Stimulated activated memory B cell treated with anti-CD40 and anti-IgM and Interleukin-4, amounts not matched to agents 10 μg/mL and 1 μg/mL and 100 μg/mL, for 72 hours (primary cell): ENCODE measurements around the gene ANKZF1.

Source experiments
- ATAC-seq: fragments of 150-1000 bp; cut with Tn5 transposase; 2 replicates; pipeline ENCODE4 v1.10.0; 2021
- H3K27ac Mint-ChIP-seq: one replicate; pipeline ENCODE4 v1.8.0; 2022; ENCODE audit warnings: mild to moderate bottlenecking, mixed read lengths
- H3K27me3 Mint-ChIP-seq: one replicate; pipeline ENCODE4 v1.8.0; 2022; ENCODE audit warnings: mixed read lengths
- H3K36me3 Mint-ChIP-seq: one replicate; pipeline ENCODE4 v1.8.0; 2022; ENCODE audit warnings: mixed read lengths
- H3K4me1 Mint-ChIP-seq: one replicate; pipeline ENCODE4 v1.8.0; 2022; ENCODE audit warnings: mixed read lengths
- H3K4me3 Mint-ChIP-seq: one replicate; pipeline ENCODE4 v1.8.0; 2022; ENCODE audit warnings: mild to moderate bottlenecking, moderate library complexity, mixed read lengths
- H3K9me3 Mint-ChIP-seq: one replicate; pipeline ENCODE4 v1.8.0; 2022; ENCODE audit warnings: mixed read lengths

The ANKZF1 gene

GRCh38 chr2:219244789-219245147 lies 15.2 kb downstream of the ANKZF1 start:
- peak overlapping the region; percentile 90 for H3K4me3 Mint-ChIP-seq
- H3K27ac Mint-ChIP-seq = peak overlapping the region; percentile 89
- no peaks in the 10 kb centered on the region for H3K27me3 Mint-ChIP-seq
- H3K4me1 Mint-ChIP-seq = peaks cover 40% of the 10 kb centered on the region
- H3K36me3 Mint-ChIP-seq = peaks cover 21% of the 10 kb centered on the region
- H3K9me3 Mint-ChIP-seq = no peaks in the 10 kb centered on the region
- ATAC-seq = no peak

DNA sequence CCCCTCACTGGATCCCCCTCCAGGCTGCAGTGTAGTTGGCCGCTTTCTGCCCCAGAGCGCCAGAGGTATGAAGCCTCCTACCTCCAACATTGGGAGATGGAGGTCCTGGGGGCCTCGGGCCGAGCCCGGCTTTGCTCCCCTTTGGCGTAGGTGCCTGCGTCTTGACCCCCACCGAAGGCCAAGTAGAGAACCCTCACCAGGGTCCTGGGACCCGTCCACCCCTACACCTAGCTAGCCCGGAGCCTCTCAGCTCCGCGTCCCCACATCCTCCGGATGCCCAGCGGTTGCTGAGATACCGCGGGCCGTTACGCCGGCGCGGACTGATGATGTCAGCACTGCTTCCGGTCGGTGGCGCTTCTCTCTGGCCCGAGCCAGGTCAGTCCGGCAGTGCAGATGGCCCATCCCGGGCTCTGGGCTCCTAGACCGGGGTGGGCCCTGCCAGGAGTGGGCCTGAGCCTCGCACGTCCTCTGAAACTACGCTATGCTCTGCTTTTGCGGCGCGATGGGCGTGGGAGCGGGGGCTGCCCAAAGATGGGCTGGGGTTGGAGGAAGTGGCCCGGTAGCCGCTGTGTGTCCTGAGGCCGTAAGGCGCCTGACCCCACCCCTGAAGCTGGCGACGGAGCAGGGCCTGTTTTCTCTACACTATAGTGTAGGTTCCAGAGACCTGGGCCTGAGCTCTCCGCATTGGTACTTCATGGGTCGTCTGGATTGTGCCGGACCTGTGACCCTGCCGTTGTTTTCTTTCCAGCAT lies 15.7 kb downstream of the ANKZF1 start, which contains the start of the genes GLB1L and STK16:
Gene GLB1L, minus strand, starts transcription at position 297 of the 751 bp plus-strand sequence. CDS start 1,871 bp downstream, outside the sequence.
Gene STK16, plus strand, starts transcription at position 332 of the 751 bp plus-strand sequence. CDS start 521 bp downstream, outside the sequence.
- Mint-ChIP-seq H3K4me1 (peaks cover 46% of the 10 kb centered on the region), H3K27me3 (no peaks in the 10 kb centered on the region), H3K4me3 (peak within 1 kb of the TSS; percentile 90), H3K9me3 (no peaks in the 10 kb centered on the region), H3K27ac (peak within 1 kb of the TSS; percentile 89), H3K36me3 (peaks cover 25% of the 10 kb centered on the region)
- ATAC-seq = peak; percentile 88

DNA sequence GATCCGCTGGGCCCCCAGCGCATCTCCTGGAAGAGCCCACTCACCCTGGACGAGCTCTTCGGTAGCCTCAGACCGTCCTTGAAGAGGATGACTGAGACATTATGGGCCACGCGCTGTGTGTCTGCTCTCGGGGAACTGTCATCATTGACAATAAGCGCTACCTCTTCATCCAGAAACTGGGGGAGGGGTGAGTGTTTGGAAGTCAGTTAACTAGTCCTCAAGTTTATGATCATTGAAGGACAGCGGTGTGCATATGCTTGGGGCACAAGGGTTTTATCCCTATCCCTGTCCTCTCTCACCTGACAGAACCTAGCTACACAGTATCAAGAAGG lies 16.3 kb downstream of the ANKZF1 start:
- H3K4me1 Mint-ChIP-seq = peaks cover 51% of the 10 kb centered on the region
- H3K36me3 Mint-ChIP-seq = peaks cover 31% of the 10 kb centered on the region
- ATAC-seq = no peak
- H3K27ac Mint-ChIP-seq = peak overlapping the region; percentile 89
- H3K9me3 Mint-ChIP-seq = no peaks in the 10 kb centered on the region
- H3K4me3 Mint-ChIP-seq = peak overlapping the region; percentile 90
- no peaks in the 10 kb centered on the region for H3K27me3 Mint-ChIP-seq

GRCh38 chr2:219246559-219246958 lies 17.0 kb downstream of the ANKZF1 start:
- no peaks in the 10 kb centered on the region for H3K9me3 Mint-ChIP-seq
- peak overlapping the region; percentile 89 for H3K27ac Mint-ChIP-seq
- H3K36me3 Mint-ChIP-seq = peaks cover 38% of the 10 kb centered on the region
- H3K4me1 Mint-ChIP-seq = peaks cover 58% of the 10 kb centered on the region
- no peak for ATAC-seq
- peak overlapping the region; percentile 58 for H3K4me3 Mint-ChIP-seq
- no peaks in the 10 kb centered on the region for H3K27me3 Mint-ChIP-seq

GRCh38 chr2:219247678-219248642 lies 18.4 kb downstream of the ANKZF1 start:
- Mint-ChIP-seq H3K9me3 (no peaks in the 10 kb centered on the region), H3K36me3 (peaks cover 49% of the 10 kb centered on the region), H3K27me3 (no peaks in the 10 kb centered on the region), H3K4me1 (peaks cover 72% of the 10 kb centered on the region), H3K4me3 (peak overlapping the region; percentile 58), H3K27ac (peak overlapping the region; percentile 89)
- ATAC-seq = peak; percentile 68

DNA sequence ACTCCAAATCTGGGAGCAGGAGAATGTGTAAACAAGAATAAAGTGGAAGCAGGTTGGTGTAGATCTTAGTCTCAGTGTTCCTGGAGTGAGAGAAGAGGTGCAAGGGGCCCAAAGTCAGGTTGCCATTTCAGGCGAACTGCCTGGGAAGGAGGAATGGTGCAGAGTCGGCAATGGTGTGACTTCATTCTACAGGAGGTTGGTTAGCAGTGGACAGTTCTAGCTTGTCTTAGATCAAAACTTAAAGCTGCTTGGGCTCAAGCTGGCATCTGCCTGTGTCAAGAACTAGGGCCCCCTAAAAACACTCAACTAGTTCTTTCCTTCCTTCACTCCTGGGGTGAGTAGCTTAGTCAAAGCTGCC lies 19.2 kb downstream of the ANKZF1 start:
- Mint-ChIP-seq H3K27me3 (no peaks in the 10 kb centered on the region), H3K4me1 (peaks cover 75% of the 10 kb centered on the region)

DNA sequence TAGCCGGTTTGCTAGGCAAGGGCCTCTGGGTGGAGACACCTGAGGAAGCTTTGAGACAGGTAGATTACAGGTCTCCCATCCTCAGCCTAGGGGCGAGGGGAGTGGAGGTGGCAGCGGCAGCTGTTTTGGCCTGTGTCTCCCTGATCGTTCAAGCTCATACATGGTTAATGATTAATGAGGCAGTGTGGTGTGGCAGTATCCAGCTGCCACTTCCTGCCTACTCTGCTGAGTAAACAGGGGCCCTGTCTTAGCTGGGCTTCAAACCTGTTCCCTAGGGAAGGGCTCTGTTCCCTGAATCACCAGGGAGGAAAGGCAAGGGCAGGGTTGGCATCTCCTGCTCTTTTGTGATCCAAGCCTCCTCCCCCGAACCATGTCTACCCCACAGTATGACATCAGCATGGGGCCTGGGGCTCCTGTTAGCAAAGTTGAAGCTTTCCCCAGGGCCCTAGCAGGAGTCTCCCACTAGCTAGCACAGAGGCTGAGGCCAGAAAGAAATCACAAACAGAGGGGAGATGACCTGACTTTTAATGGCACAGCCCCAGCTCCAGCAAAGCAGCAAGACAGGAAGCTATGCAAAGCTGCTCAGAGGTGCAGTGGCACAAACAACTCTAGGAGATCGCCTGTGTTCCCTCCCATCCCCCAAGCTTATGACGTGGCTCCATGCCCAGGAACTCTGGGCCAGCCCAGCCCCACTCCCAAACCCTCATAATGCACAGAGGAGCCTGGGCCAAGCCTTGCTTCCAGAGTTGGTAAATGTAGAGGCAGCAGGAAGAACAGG lies 19.8 kb downstream of the ANKZF1 start:
- H3K27ac Mint-ChIP-seq = peak overlapping the region; percentile 89
- peaks cover 54% of the 10 kb centered on the region for H3K36me3 Mint-ChIP-seq
- peak overlapping the region; percentile 77 for H3K4me3 Mint-ChIP-seq
- no peaks in the 10 kb centered on the region for H3K9me3 Mint-ChIP-seq
- ATAC-seq = peak; percentile 31
- peaks cover 75% of the 10 kb centered on the region for H3K4me1 Mint-ChIP-seq
- no peaks in the 10 kb centered on the region for H3K27me3 Mint-ChIP-seq

More for the DNA sequence above, 19.2 kb downstream of the ANKZF1 start:
- Mint-ChIP-seq H3K9me3 (no peaks in the 10 kb centered on the region), H3K27ac (peak overlapping the region; percentile 89), H3K4me3 (peak overlapping the region; percentile 77), H3K36me3 (peaks cover 54% of the 10 kb centered on the region)
- no peak for ATAC-seq

DNA sequence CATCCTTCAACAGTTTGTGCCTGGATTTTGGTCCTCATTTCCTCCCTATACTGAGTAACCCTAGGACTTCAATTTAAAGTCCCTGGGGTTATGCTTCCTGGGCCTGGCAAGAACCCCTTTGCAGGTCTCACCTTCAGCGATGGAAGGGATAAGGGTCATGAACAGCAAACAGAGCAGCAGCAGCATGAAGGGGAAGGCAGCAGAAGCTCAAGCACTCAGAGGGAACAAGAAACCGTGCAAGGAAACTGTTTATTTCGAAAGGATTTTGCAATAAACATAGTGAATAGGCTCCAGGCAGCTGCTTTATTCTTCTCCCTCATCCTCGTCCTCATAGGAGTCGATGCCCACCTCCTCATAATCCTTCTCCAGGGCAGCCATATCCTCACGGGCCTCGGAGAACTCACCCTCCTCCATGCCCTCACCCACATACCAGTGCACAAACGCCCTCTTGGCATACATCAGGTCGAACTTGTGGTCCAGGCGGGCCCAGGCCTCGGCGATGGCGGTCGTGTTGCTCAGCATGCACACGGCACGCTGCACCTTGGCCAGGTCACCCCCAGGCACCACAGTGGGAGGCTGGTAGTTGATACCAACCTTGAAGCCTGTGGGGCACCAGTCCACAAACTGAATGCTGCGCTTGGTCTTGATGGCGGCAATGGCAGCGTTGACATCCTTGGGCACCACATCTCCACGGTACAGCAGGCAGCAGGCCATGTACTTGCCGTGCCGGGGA lies 20.6 kb downstream of the ANKZF1 start:
- H3K27ac Mint-ChIP-seq = peak overlapping the region; percentile 89
- H3K4me3 Mint-ChIP-seq = peak overlapping the region; percentile 77
- peaks cover 75% of the 10 kb centered on the region for H3K4me1 Mint-ChIP-seq
- ATAC-seq = no peak
- H3K27me3 Mint-ChIP-seq = no peaks in the 10 kb centered on the region
- peaks cover 54% of the 10 kb centered on the region for H3K36me3 Mint-ChIP-seq
- H3K9me3 Mint-ChIP-seq = no peaks in the 10 kb centered on the region

- H3K27ac Mint-ChIP-seq = peak overlapping the region; percentile 91
These were observed 22.1 kb downstream of the ANKZF1 start for GRCh38 chr2:219251656-219252055.

DNA sequence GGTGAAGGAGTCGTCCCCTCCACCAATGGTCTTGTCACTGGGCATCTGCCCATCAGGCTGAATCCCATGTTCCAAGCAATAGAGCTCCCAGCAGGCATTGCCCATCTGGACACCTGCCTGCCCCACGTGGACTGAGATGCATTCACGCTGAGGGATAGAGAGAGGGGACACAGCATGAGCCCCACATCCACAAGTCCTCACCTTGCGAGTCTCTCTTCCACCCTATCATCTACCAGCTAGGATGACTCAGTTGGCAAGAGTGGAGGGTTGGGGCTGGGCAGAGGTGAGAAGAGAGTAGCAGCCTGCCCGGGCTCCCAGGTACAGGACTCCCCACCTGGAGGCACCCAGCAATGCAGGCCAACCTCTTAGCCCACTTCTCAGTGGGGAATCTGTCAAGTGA lies 22.5 kb downstream of the ANKZF1 start:
- H3K9me3 Mint-ChIP-seq = no peaks in the 10 kb centered on the region
- H3K27ac Mint-ChIP-seq = peak overlapping the region; percentile 91
- peaks cover 54% of the 10 kb centered on the region for H3K36me3 Mint-ChIP-seq
- H3K27me3 Mint-ChIP-seq = no peaks in the 10 kb centered on the region
- no peak for ATAC-seq
- peak overlapping the region; percentile 77 for H3K4me3 Mint-ChIP-seq
- H3K4me1 Mint-ChIP-seq = peaks cover 61% of the 10 kb centered on the region

More at GRCh38 chr2:219251656-219252055, 22.1 kb downstream of the ANKZF1 start:
- no peak for ATAC-seq
- H3K4me1 Mint-ChIP-seq = peaks cover 66% of the 10 kb centered on the region
- peaks cover 54% of the 10 kb centered on the region for H3K36me3 Mint-ChIP-seq
- H3K4me3 Mint-ChIP-seq = peak overlapping the region; percentile 77
- no peaks in the 10 kb centered on the region for H3K27me3 Mint-ChIP-seq
- no peaks in the 10 kb centered on the region for H3K9me3 Mint-ChIP-seq

GRCh38 chr2:219252570-219252899 lies 22.9 kb downstream of the ANKZF1 start:
- Mint-ChIP-seq H3K27ac (peak overlapping the region; percentile 91), H3K36me3 (peaks cover 54% of the 10 kb centered on the region), H3K4me3 (peak overlapping the region; percentile 77), H3K9me3 (no peaks in the 10 kb centered on the region), H3K27me3 (no peaks in the 10 kb centered on the region), H3K4me1 (peaks cover 57% of the 10 kb centered on the region)
- no peak for ATAC-seq

- Mint-ChIP-seq H3K36me3 (peaks cover 51% of the 10 kb centered on the region), H3K4me3 (peak within 1 kb of the TSS; percentile 77), H3K27ac (peak within 1 kb of the TSS; percentile 91), H3K27me3 (no peaks in the 10 kb centered on the region), H3K4me1 (peaks cover 51% of the 10 kb centered on the region), H3K9me3 (no peaks in the 10 kb centered on the region)
- peak; percentile 40 for ATAC-seq
These were observed 23.5 kb downstream of the ANKZF1 start, which contains the start of gene TUBA4B for GRCh38 chr2:219252900-219253752. TUBA4B (plus strand) TSS chr2:219253243; CDS start chr2:219253408, 165 bp downstream.

DNA sequence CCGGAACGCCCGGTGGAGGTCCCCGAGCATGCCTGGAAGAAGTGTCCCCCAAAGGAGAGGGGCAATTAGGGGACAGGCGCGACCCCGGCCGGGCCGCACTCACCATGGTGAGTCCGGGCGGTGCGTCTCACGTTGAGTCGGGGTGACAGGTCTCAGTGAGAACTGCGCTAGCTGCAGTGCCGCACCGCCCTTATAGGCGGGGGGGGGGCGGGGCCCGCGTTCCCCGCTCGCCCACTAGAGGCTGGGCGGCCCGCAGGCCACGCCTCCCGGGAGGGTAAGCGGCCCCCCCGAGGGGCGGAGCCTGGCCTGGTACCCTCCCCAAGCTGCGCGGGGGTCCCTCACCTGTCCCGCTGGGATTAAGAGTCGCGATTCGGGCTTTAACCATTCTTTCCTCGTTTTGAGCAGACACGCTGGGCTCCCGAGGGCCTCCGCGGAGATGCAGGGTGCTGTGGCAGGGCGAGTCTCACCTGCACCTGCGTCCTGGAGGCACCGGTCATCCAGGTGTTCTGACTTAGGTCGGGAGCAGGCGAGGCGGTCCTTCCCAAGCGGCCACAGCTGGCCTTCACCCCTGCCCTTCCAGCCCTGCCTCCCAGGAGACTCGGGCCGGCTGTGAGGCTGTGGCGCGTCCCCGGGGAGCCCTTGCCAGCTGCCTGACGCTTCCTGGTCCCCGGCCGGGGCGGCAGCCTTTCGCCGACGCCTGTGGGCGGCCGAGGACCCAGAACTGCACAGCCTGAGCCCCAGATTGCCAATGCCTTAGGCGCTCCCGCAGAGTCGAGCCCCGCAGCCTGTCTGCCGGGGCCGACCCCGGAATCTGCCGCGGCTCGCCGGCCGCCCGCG lies 24.4 kb downstream of the ANKZF1 start, which contains the start of gene TUBA4A:
Gene TUBA4A, minus strand, starts transcription at position 166 of the 837 bp plus-strand sequence. Its CDS starts 60 bp downstream, at position 106.
- H3K4me3 Mint-ChIP-seq = peak within 1 kb of the TSS; percentile 77
- peaks cover 42% of the 10 kb centered on the region for H3K36me3 Mint-ChIP-seq
- peaks cover 42% of the 10 kb centered on the region for H3K4me1 Mint-ChIP-seq
- peak; percentile 87 for ATAC-seq
- no peaks in the 10 kb centered on the region for H3K27me3 Mint-ChIP-seq
- peak within 1 kb of the TSS; percentile 91 for H3K27ac Mint-ChIP-seq
- H3K9me3 Mint-ChIP-seq = no peaks in the 10 kb centered on the region
